Left ventricle myocardium superior (tissue), 1 donor: ENCODE results near the gene DMRTC2. TPM values are rescaled to one million over a fixed set of nuclear protein-coding genes. Genes with fewer than 3 reads are reported as not detected.

Experiments
- microRNA-seq: library from miRNA; unstranded; fragments of <30 nt; microRNA quantifications from one replicate; pipeline ENCODE4 v1.2.0, GENCODE V29; 2020; ENCODE audit warnings: borderline number of aligned reads
- total RNA-seq: library from RNA; stranded (reverse); fragmentation: NEBNext Ultra II Directional; extraction: Animal tissue kit (Norgen Biotek cat#: 25700); gene quantifications from one replicate; pipeline ENCODE4 v1.2.1, GENCODE V29; 2021
- donor health status: DM: no; HTN: yes; CAD: no; lungs with severe emphysema.

Gene DMRTC2
- total RNA-seq, 1 donor from 2014 or later = not detected

Small RNAs within 50 kb of the gene (microRNA-seq; reads per million reads assigned to microRNA genes)
- gene MIR6797 = not detected

Other genes with a start within 250 kb of the DMRTC2 start
- gene CEACAM4, start 218.0 kb upstream of the DMRTC2 start, total RNA-seq = 0.52 TPM
- not detected for gene CEACAM7, start 156.8 kb upstream of the DMRTC2 start, total RNA-seq
- gene CEACAM5, start 136.4 kb upstream of the DMRTC2 start, total RNA-seq = not detected
- not detected for gene CEACAM6, start 89.5 kb upstream of the DMRTC2 start, total RNA-seq
- 0.32 TPM for gene CEACAM3, start 48.5 kb upstream of the DMRTC2 start, total RNA-seq
- not detected for gene LYPD4, start 359 bp upstream of the DMRTC2 start, total RNA-seq
- gene RPS19, start 15.2 kb downstream of the DMRTC2 start, total RNA-seq = 559 TPM
- not detected for gene CD79A, start 32.2 kb downstream of the DMRTC2 start, total RNA-seq
- gene ARHGEF1, start 38.1 kb downstream of the DMRTC2 start, total RNA-seq = 26.9 TPM
- gene ERFL, start 83.4 kb downstream of the DMRTC2 start, total RNA-seq = not detected
- gene RABAC1, start 114.3 kb downstream of the DMRTC2 start, total RNA-seq = 61.0 TPM
- 416 TPM for gene ATP1A3, start 149.2 kb downstream of the DMRTC2 start, total RNA-seq
- gene GRIK5, start 225.2 kb downstream of the DMRTC2 start, total RNA-seq = 5.4 TPM
- 10.2 TPM for gene ZNF574, start 231.1 kb downstream of the DMRTC2 start, total RNA-seq